ENCODE measurements around the gene PTGFRN.

The PTGFRN gene

DNA sequence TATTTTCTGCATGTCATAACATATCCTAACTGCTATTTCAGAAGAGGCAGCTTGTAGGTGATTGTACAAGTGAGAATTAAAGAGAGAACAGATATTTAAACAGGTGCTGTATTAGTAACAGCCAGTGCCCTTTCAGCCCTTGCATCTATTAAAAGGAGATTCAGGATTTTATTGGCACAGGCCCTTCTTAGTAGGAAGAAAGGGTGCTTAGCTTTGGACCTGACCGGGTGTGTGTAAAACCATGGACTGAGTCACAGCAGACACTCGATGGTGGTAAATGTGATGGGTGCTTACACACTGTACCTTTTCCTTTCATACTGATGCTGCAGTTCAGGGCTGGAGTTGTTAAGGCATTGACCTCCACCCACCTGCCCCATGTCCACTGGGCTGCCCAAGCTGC lies 79.2 kb downstream of the PTGFRN start:
- no peak overlapping the region for H3K4me3 ChIP-seq (ENCODE audit: low read depth, low read length)
- no peak for DNase-seq (ENCODE audit: low read depth)
- TF ChIP-seq, protein P1, sequence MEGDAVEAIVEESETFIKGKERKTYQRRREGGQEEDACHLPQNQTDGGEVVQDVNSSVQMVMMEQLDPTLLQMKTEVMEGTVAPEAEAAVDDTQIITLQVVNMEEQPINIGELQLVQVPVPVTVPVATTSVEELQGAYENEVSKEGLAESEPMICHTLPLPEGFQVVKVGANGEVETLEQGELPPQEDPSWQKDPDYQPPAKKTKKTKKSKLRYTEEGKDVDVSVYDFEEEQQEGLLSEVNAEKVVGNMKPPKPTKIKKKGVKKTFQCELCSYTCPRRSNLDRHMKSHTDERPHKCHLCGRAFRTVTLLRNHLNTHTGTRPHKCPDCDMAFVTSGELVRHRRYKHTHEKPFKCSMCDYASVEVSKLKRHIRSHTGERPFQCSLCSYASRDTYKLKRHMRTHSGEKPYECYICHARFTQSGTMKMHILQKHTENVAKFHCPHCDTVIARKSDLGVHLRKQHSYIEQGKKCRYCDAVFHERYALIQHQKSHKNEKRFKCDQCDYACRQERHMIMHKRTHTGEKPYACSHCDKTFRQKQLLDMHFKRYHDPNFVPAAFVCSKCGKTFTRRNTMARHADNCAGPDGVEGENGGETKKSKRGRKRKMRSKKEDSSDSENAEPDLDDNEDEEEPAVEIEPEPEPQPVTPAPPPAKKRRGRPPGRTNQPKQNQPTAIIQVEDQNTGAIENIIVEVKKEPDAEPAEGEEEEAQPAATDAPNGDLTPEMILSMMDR (IDR thresholded peaks at IDR 0.05; ENCODE audit: insufficient read depth, low read depth, low read length, missing control alignments), result no peak

DNA sequence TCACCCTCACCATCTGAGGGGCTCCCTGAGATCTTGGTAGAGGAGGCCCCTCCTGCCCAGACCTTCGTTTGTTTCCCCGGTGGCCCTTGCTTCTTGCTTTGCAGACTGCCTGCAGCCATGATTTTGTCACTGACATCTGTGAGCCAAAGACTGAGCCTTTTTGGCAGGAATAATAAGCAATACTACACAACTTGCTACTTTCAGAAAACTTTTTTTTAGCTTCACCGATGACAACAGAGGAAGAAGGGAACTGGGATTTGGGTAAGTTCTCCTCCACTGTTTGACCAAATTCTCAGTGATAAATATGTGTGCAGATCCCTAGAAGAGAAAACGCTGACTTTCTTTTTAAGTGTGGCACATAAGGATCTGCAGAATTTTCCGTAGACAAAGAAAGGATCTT lies 80.1 kb downstream of the PTGFRN start:
- no peak for DNase-seq (ENCODE audit: low read depth)
- no peak overlapping the region for H3K4me3 ChIP-seq (ENCODE audit: low read depth, low read length)
- TF ChIP-seq, protein P1 (IDR thresholded peaks at IDR 0.05; ENCODE audit: insufficient read depth, low read depth, low read length, missing control alignments), result no peak

DNA sequence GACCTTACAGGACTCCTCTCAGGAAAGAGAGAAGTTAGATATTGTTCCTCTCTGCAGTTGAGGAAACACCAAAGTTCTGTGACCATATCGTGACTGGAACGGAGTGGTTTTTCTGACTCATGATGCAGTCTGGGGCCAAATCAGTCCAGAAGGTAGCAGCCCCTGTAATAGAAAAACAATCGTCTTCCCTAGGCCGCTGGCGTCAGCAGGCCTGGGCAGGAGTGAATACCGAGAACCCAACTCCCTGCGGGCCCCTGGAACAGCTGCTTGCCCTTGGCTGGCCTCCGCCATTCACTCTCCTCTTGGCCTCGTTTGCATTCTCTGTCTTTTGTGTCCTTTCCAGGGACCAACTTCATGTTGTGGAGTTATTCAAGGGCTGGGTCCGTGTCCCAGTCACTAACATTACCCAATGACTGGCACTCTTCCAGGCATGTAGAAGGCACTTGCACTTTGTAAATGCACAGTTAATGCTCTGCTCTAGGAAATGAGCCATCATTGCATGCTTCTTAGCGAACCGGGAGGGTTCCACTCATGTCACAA lies 81.0 kb downstream of the PTGFRN start:
- DNase-seq (ENCODE audit: low read depth), result no peak
- TF ChIP-seq, protein P1 (IDR thresholded peaks at IDR 0.05; ENCODE audit: insufficient read depth, low read depth, low read length, missing control alignments), result no peak
- H3K4me3 ChIP-seq (ENCODE audit: low read depth, low read length), result no peak overlapping the region

DNA sequence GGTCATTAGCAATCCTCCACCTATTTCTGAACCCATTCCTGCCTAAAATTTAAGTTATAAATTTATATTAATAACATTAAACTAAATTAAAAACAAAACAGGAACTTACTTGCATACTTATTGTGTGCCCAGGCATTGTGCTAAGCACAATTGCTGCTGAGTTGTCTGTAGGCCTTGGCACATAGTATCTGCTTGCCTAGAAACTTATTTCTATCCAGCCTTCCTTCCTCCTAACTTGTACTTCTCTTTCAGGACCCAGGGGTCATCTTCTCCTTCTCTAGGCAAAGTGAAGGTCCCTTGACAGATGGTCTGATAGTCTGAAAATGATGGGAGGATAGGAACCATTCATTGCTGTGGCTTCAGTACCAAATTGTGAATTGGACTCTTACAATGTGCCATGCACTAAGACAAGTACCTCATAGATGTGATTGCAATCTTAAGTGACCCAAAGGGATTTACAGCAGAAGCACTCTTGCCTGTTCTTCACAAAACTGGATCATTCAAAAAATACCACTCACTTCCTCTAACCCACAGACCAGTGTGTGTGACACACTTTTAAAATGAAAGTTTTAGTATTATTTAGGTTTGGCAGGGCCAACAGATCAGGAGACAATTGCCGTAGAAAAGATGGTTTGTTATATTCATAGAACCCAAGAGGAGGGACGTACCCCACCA lies 81.6 kb downstream of the PTGFRN start:
- no peak for DNase-seq (ENCODE audit: low read depth)

DNA sequence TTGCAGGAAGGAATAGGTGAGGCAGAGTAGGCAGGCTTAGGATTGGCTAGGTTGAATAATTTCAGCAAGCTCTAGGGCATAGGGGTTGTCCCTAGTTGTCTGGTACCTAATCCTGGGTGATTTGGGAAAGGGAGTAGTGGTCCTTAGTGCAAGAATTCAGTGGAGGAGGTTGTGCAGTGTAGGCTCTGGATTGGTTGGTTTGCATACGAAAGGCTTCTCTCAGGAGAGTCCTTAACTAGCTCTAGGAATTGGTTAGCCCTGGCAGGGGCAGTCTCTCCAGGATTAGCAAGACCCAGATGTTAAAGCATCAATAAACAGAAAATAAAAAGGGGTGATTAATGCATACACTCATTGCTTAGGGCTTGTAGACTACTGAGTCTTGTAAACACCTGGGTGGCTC lies 82.2 kb downstream of the PTGFRN start:
- TF ChIP-seq, protein P1 (IDR thresholded peaks at IDR 0.05; ENCODE audit: insufficient read depth, low read depth, low read length, missing control alignments), result no peak
- DNase-seq (ENCODE audit: low read depth), result no peak
- no peak overlapping the region for H3K4me3 ChIP-seq (ENCODE audit: low read depth, low read length)

More for the DNA sequence above, 81.6 kb downstream of the PTGFRN start:
- H3K4me3 ChIP-seq (ENCODE audit: low read depth, low read length), result no peak overlapping the region
- TF ChIP-seq, protein P1 (IDR thresholded peaks at IDR 0.05; ENCODE audit: insufficient read depth, low read depth, low read length, missing control alignments), result no peak

DNA sequence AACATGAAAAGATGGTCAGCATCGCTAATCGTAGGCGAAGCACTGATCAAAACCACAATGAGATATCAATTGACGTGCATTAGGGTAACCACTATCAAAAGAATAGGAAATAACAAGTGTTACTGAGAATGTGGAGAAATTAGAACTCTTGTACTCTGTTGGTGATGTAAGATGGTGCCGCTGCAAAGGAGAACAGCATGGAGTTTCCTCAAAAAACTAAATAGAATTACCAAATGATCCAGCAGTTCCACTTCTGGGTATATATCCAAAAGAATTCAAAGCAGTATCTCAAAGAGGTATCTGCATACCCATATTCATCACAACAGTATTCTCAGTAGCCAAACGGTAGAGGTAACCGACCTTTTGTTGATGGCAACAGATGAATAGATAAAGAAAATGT lies 83.6 kb downstream of the PTGFRN start:
- H3K4me3 ChIP-seq (ENCODE audit: low read depth, low read length), result no peak overlapping the region
- DNase-seq (ENCODE audit: low read depth), result no peak

More for the DNA sequence above, 83.6 kb downstream of the PTGFRN start:
- TF ChIP-seq, protein P1 (IDR thresholded peaks at IDR 0.05; ENCODE audit: insufficient read depth, low read depth, low read length, missing control alignments), result no peak

Measured in GM12865 (cell line).